ENCODE measurements around the gene IL1RAPL1. TPM values are rescaled to one million over a fixed set of nuclear protein-coding genes. Genes with fewer than 3 reads are reported as not detected.

The IL1RAPL1 gene
- total RNA-seq, 1 experiment from 2014 or later = not detected

DNA sequence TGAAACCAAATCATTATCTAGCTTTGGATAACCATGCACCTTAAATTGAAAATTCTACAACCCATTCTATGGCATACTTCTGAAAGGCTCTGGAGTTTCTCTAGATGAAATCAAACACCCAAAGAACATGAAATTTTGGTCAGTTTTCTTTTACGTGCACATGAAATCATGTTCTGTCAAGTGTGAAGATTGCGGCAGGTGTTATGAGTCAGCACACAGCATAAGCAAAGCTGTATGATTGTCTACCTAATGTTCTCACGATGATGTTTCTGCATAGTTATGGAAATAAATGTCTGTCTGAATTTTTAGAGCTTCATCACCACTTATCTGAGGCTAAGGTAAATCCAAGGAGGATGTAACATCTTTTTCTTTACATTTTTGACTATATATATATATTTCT is 495.3 kb downstream of the IL1RAPL1 start:
- ChIA-PET CTCF (no interaction called here), POLR2A (interaction anchor here (1.2 kb wide), 1 partner anchor 10 kb away, joined by 3 read pairs; no protein-coding TSS in a partner anchor)
- intact Hi-C loops (cut with micrococcal nuclease) = no loop called here
- H3K4me1 Mint-ChIP-seq (ENCODE audit: insufficient read depth, unreplicated experiment) = no peaks in the 10 kb centered on the region
- peak; percentile 11 for DNase-seq (ENCODE audit: unreplicated experiment)
- TF ChIP-seq, protein P1, sequence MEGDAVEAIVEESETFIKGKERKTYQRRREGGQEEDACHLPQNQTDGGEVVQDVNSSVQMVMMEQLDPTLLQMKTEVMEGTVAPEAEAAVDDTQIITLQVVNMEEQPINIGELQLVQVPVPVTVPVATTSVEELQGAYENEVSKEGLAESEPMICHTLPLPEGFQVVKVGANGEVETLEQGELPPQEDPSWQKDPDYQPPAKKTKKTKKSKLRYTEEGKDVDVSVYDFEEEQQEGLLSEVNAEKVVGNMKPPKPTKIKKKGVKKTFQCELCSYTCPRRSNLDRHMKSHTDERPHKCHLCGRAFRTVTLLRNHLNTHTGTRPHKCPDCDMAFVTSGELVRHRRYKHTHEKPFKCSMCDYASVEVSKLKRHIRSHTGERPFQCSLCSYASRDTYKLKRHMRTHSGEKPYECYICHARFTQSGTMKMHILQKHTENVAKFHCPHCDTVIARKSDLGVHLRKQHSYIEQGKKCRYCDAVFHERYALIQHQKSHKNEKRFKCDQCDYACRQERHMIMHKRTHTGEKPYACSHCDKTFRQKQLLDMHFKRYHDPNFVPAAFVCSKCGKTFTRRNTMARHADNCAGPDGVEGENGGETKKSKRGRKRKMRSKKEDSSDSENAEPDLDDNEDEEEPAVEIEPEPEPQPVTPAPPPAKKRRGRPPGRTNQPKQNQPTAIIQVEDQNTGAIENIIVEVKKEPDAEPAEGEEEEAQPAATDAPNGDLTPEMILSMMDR (IDR thresholded peaks at IDR 0.05; ENCODE audit: unreplicated experiment) = no peak
- H3K27ac Mint-ChIP-seq (ENCODE audit: low read depth, unreplicated experiment) = no peak overlapping the region
- no peaks in the 10 kb centered on the region for H3K36me3 Mint-ChIP-seq (ENCODE audit: insufficient read depth, unreplicated experiment)
- no peaks in the 10 kb centered on the region for H3K27me3 Mint-ChIP-seq (ENCODE audit: insufficient read depth, unreplicated experiment)
- BruUV-seq (replicated peaks) = no TSS peak
- H3K9me3 Mint-ChIP-seq (ENCODE audit: unreplicated experiment) = no peaks in the 10 kb centered on the region
- H3K4me3 Mint-ChIP-seq (ENCODE audit: unreplicated experiment) = no peak overlapping the region

DNA sequence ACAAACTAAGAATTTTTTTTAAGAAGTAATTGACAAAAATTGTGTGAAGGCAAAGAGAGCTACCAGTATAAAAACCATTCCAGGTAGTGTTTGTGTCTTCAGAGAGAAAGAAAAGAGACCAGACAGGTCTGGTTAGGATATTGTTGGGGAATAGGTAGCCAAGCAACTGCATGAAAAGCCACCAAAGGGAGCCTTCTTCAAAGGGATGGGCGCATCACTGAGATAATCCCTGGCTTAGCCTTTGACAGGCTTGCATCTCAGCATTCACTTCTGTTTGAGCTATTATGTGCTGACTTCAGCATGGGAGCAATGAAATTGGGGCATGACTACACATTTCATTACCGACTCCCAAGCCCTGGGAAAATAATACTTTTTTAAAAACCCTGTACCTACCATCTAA is 496.6 kb downstream of the IL1RAPL1 start:
- intact Hi-C loops (cut with micrococcal nuclease) = no loop called here
- BruUV-seq (replicated peaks) = no TSS peak
- ChIA-PET POLR2A (interaction anchor here (0.6 kb wide), 1 partner anchor 29 kb away, joined by 3 read pairs; no protein-coding TSS in a partner anchor), CTCF (no interaction called here)
- Mint-ChIP-seq H3K27ac (ENCODE audit: low read depth, unreplicated experiment) (no peak overlapping the region), H3K27me3 (ENCODE audit: insufficient read depth, unreplicated experiment) (no peaks in the 10 kb centered on the region), H3K4me3 (ENCODE audit: unreplicated experiment) (no peak overlapping the region), H3K4me1 (ENCODE audit: insufficient read depth, unreplicated experiment) (no peaks in the 10 kb centered on the region), H3K36me3 (ENCODE audit: insufficient read depth, unreplicated experiment) (no peaks in the 10 kb centered on the region), H3K9me3 (ENCODE audit: unreplicated experiment) (no peaks in the 10 kb centered on the region)
- TF ChIP-seq, protein P1 (IDR thresholded peaks at IDR 0.05; ENCODE audit: unreplicated experiment) = no peak
- no peak for DNase-seq (ENCODE audit: unreplicated experiment)

- ChIA-PET POLR2A (no interaction called here), CTCF (interaction anchor here (0.7 to 1.6 kb wide), 4 partner anchors 20 to 1488 kb away, joined by 3 to 4 read pairs (median 3); no protein-coding TSS in a partner anchor)
- Mint-ChIP-seq H3K27me3 (ENCODE audit: insufficient read depth, unreplicated experiment) (no peaks in the 10 kb centered on the region), H3K9me3 (ENCODE audit: unreplicated experiment) (no peaks in the 10 kb centered on the region), H3K4me3 (ENCODE audit: unreplicated experiment) (no peak overlapping the region), H3K4me1 (ENCODE audit: insufficient read depth, unreplicated experiment) (no peaks in the 10 kb centered on the region), H3K36me3 (ENCODE audit: insufficient read depth, unreplicated experiment) (no peaks in the 10 kb centered on the region), H3K27ac (ENCODE audit: low read depth, unreplicated experiment) (no peak overlapping the region)
- DNase-seq (ENCODE audit: unreplicated experiment) = peak; percentile 39
- intact Hi-C loops (cut with micrococcal nuclease) = loop anchor here (2.0 kb wide), 1 partner anchor 1172 kb away; no protein-coding TSS in a partner anchor
- BruUV-seq (replicated peaks) = no TSS peak
- TF ChIP-seq, protein P1 (IDR thresholded peaks at IDR 0.05; ENCODE audit: unreplicated experiment) = peak; percentile 20
These were observed 503.6 kb downstream of the IL1RAPL1 start for GRCh38 chrX:29090811-29091210.

GRCh38 chrX:29107231-29107630 is 520.0 kb downstream of the IL1RAPL1 start:
- H3K4me1 Mint-ChIP-seq (ENCODE audit: insufficient read depth, unreplicated experiment) = no peaks in the 10 kb centered on the region
- intact Hi-C loops (cut with micrococcal nuclease) = no loop called here
- no peaks in the 10 kb centered on the region for H3K27me3 Mint-ChIP-seq (ENCODE audit: insufficient read depth, unreplicated experiment)
- ChIA-PET POLR2A (no interaction called here), CTCF (no interaction called here)
- H3K36me3 Mint-ChIP-seq (ENCODE audit: insufficient read depth, unreplicated experiment) = no peaks in the 10 kb centered on the region
- TF ChIP-seq, protein P1 (IDR thresholded peaks at IDR 0.05; ENCODE audit: unreplicated experiment) = no peak
- no peak overlapping the region for H3K27ac Mint-ChIP-seq (ENCODE audit: low read depth, unreplicated experiment)
- no peak overlapping the region for H3K4me3 Mint-ChIP-seq (ENCODE audit: unreplicated experiment)
- no peaks in the 10 kb centered on the region for H3K9me3 Mint-ChIP-seq (ENCODE audit: unreplicated experiment)
- DNase-seq (ENCODE audit: unreplicated experiment) = no peak
- BruUV-seq (replicated peaks) = no TSS peak

Data from MCF 10A (cell line).